Type B pancreatic cell (in vitro differentiated cells): ENCODE data around the gene CCDC33. TPM values are rescaled to one million over a fixed set of nuclear protein-coding genes. Genes with fewer than 3 reads are reported as not detected.

Source experiments
- DNase-seq: peaks from one replicate; pipeline ENCODE4 v3.0.0; 2021; ENCODE audit warnings: mixed read lengths; ENCODE audit not compliant: unreplicated experiment; ENCODE audit errors: extremely low spot score
- H3K27ac Mint-ChIP-seq: 2 replicates; pipeline ENCODE4 v1.8.0; 2021; ENCODE audit warnings: mild to moderate bottlenecking, mixed read lengths
- H3K27me3 Mint-ChIP-seq: 2 replicates; pipeline ENCODE4 v1.8.0; 2021; ENCODE audit warnings: mixed read lengths
- H3K36me3 Mint-ChIP-seq: 2 replicates; pipeline ENCODE4 v1.8.0; 2021; ENCODE audit warnings: mixed read lengths
- H3K4me1 Mint-ChIP-seq: one replicate; pipeline ENCODE4 v1.8.0; 2021; ENCODE audit warnings: mixed read lengths; ENCODE audit not compliant: unreplicated experiment
- H3K4me3 Mint-ChIP-seq: 2 replicates; pipeline ENCODE4 v1.8.0; 2021; ENCODE audit warnings: mild to moderate bottlenecking, mixed read lengths
- H3K9me3 Mint-ChIP-seq: 2 replicates; pipeline ENCODE4 v1.8.0; 2021; ENCODE audit warnings: mixed read lengths
- total RNA-seq: library from RNA; stranded (reverse); gene quantifications from 2 replicates; pipeline ENCODE4 v1.2.1, GENCODE V29; 2021; ENCODE audit warnings: low replicate concordance
- TF ChIP-seq, protein P1 (sequence below): fragments of 200-600 bp; sonication (generic); conservative IDR thresholded peaks from 2 replicates; pipeline ENCODE4 v1.5.0; 2021; ENCODE audit warnings: antibody characterized with exemption, mild to moderate bottlenecking

Gene CCDC33
- total RNA-seq, 1 donor from 2014 or later: 5.0 TPM

DNA sequence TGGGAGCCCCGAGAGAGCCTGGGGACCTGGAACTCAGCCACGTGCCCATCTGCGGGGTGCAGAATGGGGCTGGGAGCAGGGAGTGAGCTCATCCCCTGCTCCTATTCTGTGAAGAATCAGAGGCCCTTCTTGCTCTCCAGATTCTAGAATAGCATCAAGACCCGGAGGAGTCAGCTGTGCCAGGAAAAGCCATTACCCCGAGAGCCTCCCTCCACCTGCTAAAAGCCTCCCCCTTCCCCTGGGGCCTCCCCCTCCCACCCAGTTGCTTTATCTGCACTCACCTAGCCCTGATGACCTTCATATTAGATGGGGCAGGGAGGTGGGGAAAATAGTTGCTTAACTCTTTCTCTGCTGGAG is 23.1 kb downstream of the CCDC33 start:
- H3K27me3 Mint-ChIP-seq: peaks cover 22% of the 10 kb centered on the region

DNA sequence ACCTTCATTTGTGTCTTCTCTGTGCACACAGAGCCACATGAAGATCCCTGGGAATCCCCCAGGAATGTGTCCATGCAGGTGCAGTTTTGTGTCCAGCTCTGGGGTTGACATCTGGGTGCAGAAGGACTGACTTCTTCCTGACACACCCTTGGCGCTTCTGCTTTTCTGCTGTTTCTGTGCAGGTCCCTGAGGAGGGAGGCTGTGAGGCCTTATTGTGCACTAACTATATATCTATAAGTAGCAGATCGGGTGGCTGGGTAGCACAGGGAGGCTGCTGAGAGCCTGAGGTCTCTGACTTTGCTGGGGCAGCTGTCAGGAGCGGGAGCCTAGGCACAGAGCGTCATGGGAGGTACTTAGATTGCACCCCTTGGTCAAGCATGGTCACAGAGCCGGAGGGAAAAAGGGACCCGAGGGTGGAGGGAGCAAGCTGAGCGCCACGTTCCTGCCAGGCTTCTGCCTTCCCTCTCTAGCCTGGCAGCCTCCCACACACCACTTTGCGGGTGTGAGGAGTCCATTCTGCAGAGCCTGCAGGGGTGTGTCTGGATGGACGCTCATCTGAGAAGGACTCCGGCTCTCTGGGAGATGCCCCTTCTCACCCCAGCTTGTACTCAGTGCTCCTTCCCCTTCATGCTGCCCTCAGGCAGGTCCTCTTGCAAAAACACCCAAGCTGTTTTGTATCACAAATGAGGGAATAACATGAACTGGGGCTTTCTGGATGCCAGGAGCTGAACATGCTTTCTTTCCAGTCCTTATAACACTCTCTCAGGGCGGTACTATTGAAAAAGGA is 23.9 kb downstream of the CCDC33 start:
- Mint-ChIP-seq H3K27ac (no peak overlapping the region), H3K36me3 (no peaks in the 10 kb centered on the region), H3K4me3 (peak overlapping the region; percentile 49), H3K9me3 (no peaks in the 10 kb centered on the region), H3K27me3 (peaks cover 26% of the 10 kb centered on the region), H3K4me1 (peaks cover 35% of the 10 kb centered on the region)
- DNase-seq: no peak
- TF ChIP-seq, protein P1, sequence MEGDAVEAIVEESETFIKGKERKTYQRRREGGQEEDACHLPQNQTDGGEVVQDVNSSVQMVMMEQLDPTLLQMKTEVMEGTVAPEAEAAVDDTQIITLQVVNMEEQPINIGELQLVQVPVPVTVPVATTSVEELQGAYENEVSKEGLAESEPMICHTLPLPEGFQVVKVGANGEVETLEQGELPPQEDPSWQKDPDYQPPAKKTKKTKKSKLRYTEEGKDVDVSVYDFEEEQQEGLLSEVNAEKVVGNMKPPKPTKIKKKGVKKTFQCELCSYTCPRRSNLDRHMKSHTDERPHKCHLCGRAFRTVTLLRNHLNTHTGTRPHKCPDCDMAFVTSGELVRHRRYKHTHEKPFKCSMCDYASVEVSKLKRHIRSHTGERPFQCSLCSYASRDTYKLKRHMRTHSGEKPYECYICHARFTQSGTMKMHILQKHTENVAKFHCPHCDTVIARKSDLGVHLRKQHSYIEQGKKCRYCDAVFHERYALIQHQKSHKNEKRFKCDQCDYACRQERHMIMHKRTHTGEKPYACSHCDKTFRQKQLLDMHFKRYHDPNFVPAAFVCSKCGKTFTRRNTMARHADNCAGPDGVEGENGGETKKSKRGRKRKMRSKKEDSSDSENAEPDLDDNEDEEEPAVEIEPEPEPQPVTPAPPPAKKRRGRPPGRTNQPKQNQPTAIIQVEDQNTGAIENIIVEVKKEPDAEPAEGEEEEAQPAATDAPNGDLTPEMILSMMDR: no peak

More for the DNA sequence above, 23.1 kb downstream of the CCDC33 start:
- peak overlapping the region; percentile 49 for H3K4me3 Mint-ChIP-seq
- H3K36me3 Mint-ChIP-seq: no peaks in the 10 kb centered on the region
- H3K27ac Mint-ChIP-seq: no peak overlapping the region
- H3K4me1 Mint-ChIP-seq: peaks cover 32% of the 10 kb centered on the region
- TF ChIP-seq, protein P1: no peak
- DNase-seq: no peak
- H3K9me3 Mint-ChIP-seq: no peaks in the 10 kb centered on the region

DNA sequence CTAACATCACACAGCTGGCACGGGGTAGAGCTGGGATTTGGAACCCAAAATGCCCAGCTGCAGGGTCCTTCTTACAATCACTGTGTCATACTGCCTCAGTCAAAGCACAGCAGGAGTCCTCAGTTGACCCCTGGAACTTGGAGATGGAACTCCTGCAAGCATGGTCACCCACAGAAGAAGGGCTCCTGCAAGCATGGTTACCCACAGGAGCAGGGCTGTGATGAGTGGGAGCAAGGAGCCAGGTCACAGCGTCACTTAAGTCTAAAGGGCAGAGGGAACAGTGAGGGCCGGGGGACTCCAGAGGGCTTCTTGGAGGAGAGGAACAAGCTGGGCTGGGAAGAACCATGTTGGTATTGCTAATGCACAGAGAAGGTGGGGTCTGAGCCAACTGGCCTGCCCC is 24.9 kb downstream of the CCDC33 start:
- Mint-ChIP-seq H3K36me3 (no peaks in the 10 kb centered on the region), H3K4me3 (no peak overlapping the region), H3K27me3 (peaks cover 32% of the 10 kb centered on the region), H3K4me1 (peaks cover 36% of the 10 kb centered on the region), H3K9me3 (no peaks in the 10 kb centered on the region), H3K27ac (no peak overlapping the region)
- DNase-seq: no peak
- TF ChIP-seq, protein P1: no peak

DNA sequence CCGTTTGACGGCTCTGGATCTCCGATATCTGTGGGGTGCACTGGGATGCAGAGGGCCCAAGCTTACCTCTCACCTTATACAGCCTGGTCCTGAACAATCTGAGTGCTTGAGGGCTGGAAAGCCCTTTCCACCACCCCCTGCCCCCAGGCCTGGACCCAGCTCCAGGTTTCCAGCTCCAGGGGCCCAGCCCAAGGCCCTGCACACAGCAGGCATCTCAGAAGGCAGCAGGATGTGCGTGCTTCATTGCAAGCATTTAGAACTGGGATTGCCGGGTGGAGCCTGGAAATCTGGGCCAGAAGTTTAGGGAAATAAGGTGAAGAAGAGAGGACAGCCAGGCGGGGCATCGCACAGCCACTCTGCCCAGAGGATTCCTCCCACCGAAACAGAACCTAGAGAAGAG is 25.6 kb downstream of the CCDC33 start:
- H3K36me3 Mint-ChIP-seq: no peaks in the 10 kb centered on the region
- H3K4me3 Mint-ChIP-seq: no peak overlapping the region
- TF ChIP-seq, protein P1: no peak
- H3K4me1 Mint-ChIP-seq: peaks cover 36% of the 10 kb centered on the region
- H3K27ac Mint-ChIP-seq: no peak overlapping the region
- H3K27me3 Mint-ChIP-seq: peaks cover 32% of the 10 kb centered on the region
- no peaks in the 10 kb centered on the region for H3K9me3 Mint-ChIP-seq
- no peak for DNase-seq

DNA sequence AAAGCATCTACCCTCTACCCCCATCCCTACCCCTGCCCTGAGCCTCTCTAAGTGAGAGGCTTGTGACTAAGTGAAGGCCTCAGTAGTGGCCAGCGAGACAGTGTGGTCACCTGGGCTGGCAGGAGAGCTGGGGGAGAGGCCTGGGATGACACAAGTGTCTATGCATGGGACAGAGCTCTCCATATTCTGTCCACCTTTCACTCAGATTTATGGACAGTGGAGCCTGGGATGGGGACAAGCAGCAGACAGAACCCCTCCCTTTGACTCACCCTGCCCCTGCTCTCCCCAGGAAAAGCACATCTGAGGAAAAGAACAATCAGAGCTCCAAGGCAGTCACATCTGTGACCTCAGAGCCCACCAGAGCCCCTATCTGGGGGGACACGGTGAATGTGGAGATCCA is 26.0 kb downstream of the CCDC33 start:
- Mint-ChIP-seq H3K36me3 (no peaks in the 10 kb centered on the region), H3K4me1 (peaks cover 36% of the 10 kb centered on the region), H3K4me3 (no peak overlapping the region), H3K27ac (no peak overlapping the region), H3K27me3 (peaks cover 30% of the 10 kb centered on the region), H3K9me3 (no peaks in the 10 kb centered on the region)
- no peak for DNase-seq
- TF ChIP-seq, protein P1: no peak
